H1 (cell line): ENCODE data around the gene RAET1E. TPM values are rescaled to one million over a fixed set of nuclear protein-coding genes. Genes with fewer than 3 reads are reported as not detected.

ENCODE experiments used
- CTCF ChIA-PET: fragments of 300-600 bp; sonication (Branson Sonifier 250); formaldehyde crosslinking; loops from one replicate; lab custom pipeline; 2021; ENCODE audit not compliant: partially characterized antibody; lab: Charles Lee
- POLR2A ChIA-PET: fragments of 300-600 bp; sonication (Branson Sonifier 250); formaldehyde crosslinking; loops from one replicate; lab custom pipeline; 2021; ENCODE audit warnings: inconsistent platforms; ENCODE audit not compliant: partially characterized antibody; lab: Charles Lee
- DNase-seq, 2 experiments: peaks; one replicate each; pipeline versions ENCODE4 v3.0.0 to v3.0.0-alpha.2; 2010 to 2022; ENCODE audit warnings: low spot score in 2 of 2, low read depth in 1 of 2, mixed read lengths in 1 of 2
- FAIRE-seq: peaks from 2 replicates; lab custom pipeline; 2011; peaks lifted over from hg19 to GRCh38; lab: Jason Lieb, UNC
- H2AFZ ChIP-seq: 2 replicates; pipeline ENCODE4 v1.8.1; 2012; ENCODE audit warnings: low read length, inconsistent platforms
- H2AK5ac ChIP-seq: 2 replicates; pipeline ENCODE4 v1.6.1; 2013; ENCODE audit warnings: low read depth, low read length
- H2BK120ac ChIP-seq: replicated peaks from 2 replicates; pipeline ENCODE3; 2013; ENCODE audit warnings: low read depth, low read length, inconsistent platforms
- H2BK12ac ChIP-seq: 2 replicates; pipeline ENCODE4 v1.6.1; 2013; ENCODE audit warnings: low read depth, low read length
- H2BK15ac ChIP-seq: 2 replicates; pipeline ENCODE4 v1.6.1; 2013; ENCODE audit warnings: low read length
- H2BK20ac ChIP-seq: 2 replicates; pipeline ENCODE4 v1.6.1; 2013; ENCODE audit warnings: low read length
- H2BK5ac ChIP-seq: 2 replicates; pipeline ENCODE4 v1.6.1; 2013; ENCODE audit warnings: low read depth, low read length
- H3K14ac ChIP-seq: 2 replicates; pipeline ENCODE4 v1.6.1; 2013; ENCODE audit warnings: inconsistent platforms; ENCODE audit not compliant: insufficient read length
- H3K18ac ChIP-seq: 2 replicates; pipeline ENCODE4 v1.6.1; 2013; ENCODE audit warnings: low read length; ENCODE audit errors: extremely low read depth
- H3K23ac ChIP-seq: 2 replicates; pipeline ENCODE4 v1.6.1; 2013; ENCODE audit warnings: inconsistent platforms; ENCODE audit not compliant: insufficient read length
- H3K23me2 ChIP-seq: 2 replicates; pipeline ENCODE4 v1.6.1; 2013; ENCODE audit warnings: low read depth, low read length
- H3K27ac ChIP-seq: 2 replicates; pipeline ENCODE4 v1.6.1; 2011; ENCODE audit warnings: low read depth, low read length, inconsistent platforms
- H3K27me3 ChIP-seq, 4 experiments: replicated peaks in 1 of 4; 1 replicate in 1 of 4; 2 replicates in 3 of 4; pipeline versions ENCODE4 v1.6.1 to v1.8.1; 2011 to 2013; ENCODE audit warnings: low read length in 3 of 4, mild to moderate bottlenecking in 3 of 4, inconsistent platforms in 2 of 4, mixed read lengths in 2 of 4, moderate library complexity in 1 of 4; ENCODE audit not compliant: control insufficient read depth in 3 of 4, insufficient read depth in 3 of 4; ENCODE audit errors: extremely low read depth in 1 of 4
- H3K36me3 ChIP-seq, 4 experiments: 2 replicates each; pipeline versions ENCODE4 v1.6.1 to v1.8.1; 2011 to 2013; ENCODE audit warnings: mild to moderate bottlenecking in 4 of 4, low read length in 3 of 4, moderate library complexity in 2 of 4, control low read depth in 1 of 4, inconsistent platforms in 1 of 4; ENCODE audit not compliant: insufficient read depth in 4 of 4, control insufficient read depth in 2 of 4
- H3K4ac ChIP-seq: replicated peaks from 2 replicates; pipeline ENCODE3; 2013; ENCODE audit warnings: low read length, low read depth, mixed read lengths, inconsistent platforms; ENCODE audit not compliant: insufficient read length
- H3K4me1 ChIP-seq, 4 experiments: replicated peaks in 1 of 4; 1 replicate in 1 of 4; 2 replicates in 3 of 4; pipeline versions ENCODE4 v1.6.1 to v1.8.1; 2011 to 2013; ENCODE audit warnings: low read length in 3 of 4, inconsistent platforms in 2 of 4, mixed read lengths in 1 of 4; ENCODE audit not compliant: insufficient read depth in 4 of 4, control insufficient read depth in 3 of 4
- H3K4me2 ChIP-seq, 2 experiments: 2 replicates each; pipeline versions ENCODE4 v1.6.1 to v1.8.1; 2011 to 2013; ENCODE audit warnings: low read depth in 2 of 2, low read length in 2 of 2, control low read depth in 1 of 2, inconsistent platforms in 1 of 2, mild to moderate bottlenecking in 1 of 2; ENCODE audit not compliant: insufficient read depth in 1 of 2
- H3K4me3 ChIP-seq, 4 experiments: fragments of 200-600, 300-600 bp in 1 of 4; sonication (generic), shearing (Covaris generic), sonication (Bioruptor Twin) in 1 of 4; 2 replicates each; pipeline versions ENCODE4 v1.5.1 to v1.8.1; 2011 to 2016; ENCODE audit warnings: low read length in 4 of 4, low read depth in 3 of 4, control low read depth in 2 of 4, inconsistent platforms in 2 of 4, mild to moderate bottlenecking in 2 of 4, mixed read lengths in 1 of 4, moderate library complexity in 1 of 4; ENCODE audit not compliant: insufficient read depth in 2 of 4; ENCODE audit errors: extremely low read depth in 1 of 4
- H3K56ac ChIP-seq: replicated peaks from 2 replicates; pipeline ENCODE3; 2013; ENCODE audit warnings: low read depth, mild to moderate bottlenecking, mixed read lengths, low read length, inconsistent platforms; ENCODE audit not compliant: insufficient read length
- H3K79me1 ChIP-seq: 2 replicates; pipeline ENCODE4 v1.6.1; 2013; ENCODE audit warnings: low read depth, low read length, control low read depth
- H3K79me2 ChIP-seq, 2 experiments: 2 replicates each; pipeline versions ENCODE4 v1.6.1 to v1.8.1; 2012 to 2013; ENCODE audit warnings: low read length in 2 of 2, mild to moderate bottlenecking in 2 of 2, inconsistent platforms in 1 of 2; ENCODE audit not compliant: insufficient read depth in 2 of 2, control insufficient read depth in 1 of 2
- H3K9ac ChIP-seq, 4 experiments: replicated peaks in 1 of 4; 1 replicate in 1 of 4; 2 replicates in 3 of 4; pipeline versions ENCODE4 v1.6.1 to v1.8.1; 2011 to 2013; ENCODE audit warnings: low read depth in 3 of 4, low read length in 3 of 4, control low read depth in 2 of 4, mild to moderate bottlenecking in 2 of 4, moderate library complexity in 2 of 4, inconsistent platforms in 1 of 4; ENCODE audit errors: extremely low read depth in 1 of 4
- H3K9me3 ChIP-seq, 2 experiments: 2 replicates each; pipeline versions ENCODE4 v1.6.1 to v1.8.1; 2012 to 2013; ENCODE audit warnings: mild to moderate bottlenecking in 2 of 2, moderate library complexity in 2 of 2, control low read depth in 1 of 2, inconsistent platforms in 1 of 2, low read depth in 1 of 2, low read length in 1 of 2, mixed read lengths in 1 of 2; ENCODE audit not compliant: insufficient read depth in 2 of 2
- H4K20me1 ChIP-seq, 2 experiments: replicated peaks in 1 of 2; 2 replicates each; pipeline versions ENCODE3 to v1.8.1; 2011 to 2013; ENCODE audit warnings: inconsistent platforms in 2 of 2, low read length in 2 of 2, mild to moderate bottlenecking in 1 of 2; ENCODE audit not compliant: insufficient read depth in 2 of 2, control insufficient read depth in 1 of 2
- H4K5ac ChIP-seq: 2 replicates; pipeline ENCODE4 v1.6.1; 2013; ENCODE audit warnings: low read length, low read depth, mixed read lengths, inconsistent platforms; ENCODE audit not compliant: insufficient read length
- H4K8ac ChIP-seq: 2 replicates; pipeline ENCODE4 v1.8.0; 2013; ENCODE audit warnings: mild to moderate bottlenecking, moderate library complexity, low read length, inconsistent platforms; ENCODE audit not compliant: insufficient read depth; ENCODE audit errors: extremely low read depth
- H4K91ac ChIP-seq: replicated peaks from 2 replicates; pipeline ENCODE3; 2013; ENCODE audit warnings: low read length, mixed read lengths, inconsistent platforms; ENCODE audit not compliant: insufficient read length
- ASH2L ChIP-seq: fragments of 200-600, 300-600 bp; sonication (generic); IDR thresholded peaks from one replicate; pipeline ENCODE4 v1.7.1; 2017; ENCODE audit warnings: low read length
- BCL11A ChIP-seq, 2 experiments: IDR thresholded peaks; one replicate each; pipeline ENCODE4 v1.6.1; 2011; ENCODE audit warnings: low read depth in 2 of 2, low read length in 2 of 2, mild to moderate bottlenecking in 2 of 2
- BRCA1 ChIP-seq: IDR thresholded peaks from 2 replicates; pipeline ENCODE4 v1.6.1; 2012; ENCODE audit warnings: low read depth, low read length, improper control_type of control experiment
- CHD1 ChIP-seq: IDR thresholded peaks from 2 replicates; pipeline ENCODE4 v1.6.1; 2012; ENCODE audit warnings: low read depth, low read length, improper control_type of control experiment
- CHD2 ChIP-seq: IDR thresholded peaks from 2 replicates; pipeline ENCODE4 v1.6.1; 2012; ENCODE audit warnings: low read length, improper control_type of control experiment
- EP300 ChIP-seq, 2 experiments: IDR thresholded peaks; 1 replicate in 1 of 2; 2 replicates in 1 of 2; pipeline ENCODE4 v1.6.1; 2011 to 2012; ENCODE audit warnings: low read depth in 2 of 2, low read length in 2 of 2, mild to moderate bottlenecking in 2 of 2, borderline replicate concordance in 1 of 2, inconsistent platforms in 1 of 2, moderate library complexity in 1 of 2
- KDM4A ChIP-seq: IDR thresholded peaks from one replicate; pipeline ENCODE4 v1.7.1; 2012; ENCODE audit warnings: low read depth, mild to moderate bottlenecking, moderate library complexity, low read length, inconsistent platforms; ENCODE audit not compliant: severe bottlenecking
- KDM5A ChIP-seq: fragments of 200-600 bp; IDR thresholded peaks from 2 replicates; pipeline ENCODE4 v1.7.1; 2012; ENCODE audit warnings: mild to moderate bottlenecking, low read length, inconsistent platforms, mixed read lengths
- POLR2A ChIP-seq, 2 experiments: IDR thresholded peaks; 1 replicate in 1 of 2; 2 replicates in 1 of 2; pipeline ENCODE4 v1.6.1; 2011; ENCODE audit warnings: low read depth in 2 of 2, low read length in 2 of 2, mild to moderate bottlenecking in 2 of 2; ENCODE audit errors: control extremely low read depth in 1 of 2
- RAD21 ChIP-seq, 2 experiments: IDR thresholded peaks in 1 of 2; conservative IDR thresholded peaks in 1 of 2; 2 replicates each; pipeline ENCODE4 v1.6.1; 2011; ENCODE audit warnings: low read depth in 2 of 2, low read length in 2 of 2, improper control_type of control experiment in 1 of 2, inconsistent platforms in 1 of 2, mild to moderate bottlenecking in 1 of 2, moderate library complexity in 1 of 2
- RFX5 ChIP-seq: IDR thresholded peaks from 2 replicates; pipeline ENCODE4 v1.6.1; 2011; ENCODE audit warnings: low read depth, low read length, improper control_type of control experiment, borderline replicate concordance
- RXRA ChIP-seq: IDR thresholded peaks from 2 replicates; pipeline ENCODE4 v1.6.1; 2011; ENCODE audit warnings: low read depth, mild to moderate bottlenecking, low read length, moderate library complexity; ENCODE audit not compliant: insufficient read depth
- SUZ12 ChIP-seq: fragments of 200-600 bp; sonication (generic); IDR thresholded peaks from 2 replicates; pipeline ENCODE4 v1.6.1; 2012; ENCODE audit warnings: mild to moderate bottlenecking, inconsistent platforms, low read length, moderate library complexity, mixed read lengths
- TAF7 ChIP-seq: optimal IDR thresholded peaks from 2 replicates; pipeline ENCODE3; 2011; ENCODE audit warnings: low read depth, mild to moderate bottlenecking, inconsistent platforms, low read length, moderate library complexity, borderline replicate concordance
- TCF12 ChIP-seq: IDR thresholded peaks from 2 replicates; pipeline ENCODE4 v1.6.1; 2011; ENCODE audit warnings: low read depth, mild to moderate bottlenecking, low read length
- WGBS, 2 experiments: shearing (Covaris generic) in 1 of 2; methylation state at CpG; one replicate each; pipeline versions ENCODE4 v1.1.6 to v1.1.7; 2013 to 2015; ENCODE audit warnings: low lambda C conversion rate in 2 of 2, mixed read lengths in 2 of 2, inconsistent platforms in 1 of 2, low coverage in 1 of 2, missing lambda C conversion rate in 1 of 2; ENCODE audit not compliant: insufficient replicate concordance in 2 of 2, insufficient coverage in 1 of 2, insufficient read length in 1 of 2; ENCODE audit errors: extremely low coverage in 1 of 2, missing lambda C conversion rate in 1 of 2; 5-methylcytosine and 5-hydroxymethylcytosine counted together
- polyA plus RNA-seq, 7 experiments: library from polyadenylated mRNA; depleted of rRNA in 3 of 7; stranded (reverse) in 5 of 7; unstranded in 2 of 7; fragments of >200 nt in 5 of 7; fragments of 200-250 nt in 2 of 7; gene quantifications; 1 replicate in 5 of 7; 2 replicates in 1 of 7; 4 replicates in 1 of 7; pipeline versions ENCODE4 v1.2.1 to v1.2.3, GENCODE V29; 2011 to 2013; ENCODE audit warnings: missing spikeins in 2 of 7, mixed read lengths in 2 of 7
- total RNA-seq: library from RNA; stranded (reverse); fragmentation: NEBNext Ultra II Directional; extraction: Animal tissue kit (Norgen Biotek cat#: 25700); gene quantifications from 2 replicates; pipeline ENCODE4 v1.2.1, GENCODE V29; 2021

Gene RAET1E
- total and polyA plus RNA-seq, 2 of the 8 experiments (the other 6 are each of a cell fraction or from before 2014, with no cell fraction given): not detected

DNA sequence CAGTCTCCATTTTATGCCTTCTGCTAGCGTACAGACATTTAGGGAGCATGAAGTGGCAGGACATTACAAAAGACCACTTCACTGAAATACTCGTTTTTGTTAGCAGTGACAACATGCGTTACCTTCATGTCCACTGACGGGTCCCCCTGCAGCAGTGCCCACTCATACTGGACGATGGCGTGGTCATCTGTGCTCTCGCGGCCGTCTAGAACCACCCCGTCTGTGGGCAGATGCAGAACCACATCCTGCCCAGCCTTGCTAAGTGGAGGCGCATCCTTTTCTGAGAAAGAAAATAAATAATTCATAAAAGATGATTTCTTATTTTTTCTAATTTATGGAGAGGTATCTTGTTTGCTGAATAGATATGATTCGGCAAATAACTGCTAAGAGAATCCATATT is 45.0 kb downstream of the RAET1E start:
- H4K91ac ChIP-seq: no peak overlapping the region
- 92% methylated on average over 12 of the region's 12 CpGs; no CpG with 5 or more reads in 1 of the 2 experiments for WGBS, 2 experiments
- no peak overlapping the region for H2BK5ac ChIP-seq
- no peak overlapping the region for H3K9ac ChIP-seq
- FAIRE-seq (no peak), DNase-seq (no peak)
- H3K79me2 ChIP-seq: no peaks in the 10 kb centered on the region
- H3K27ac ChIP-seq: no peak overlapping the region
- no peaks in the 10 kb centered on the region for H3K9me3 ChIP-seq
- H3K23ac ChIP-seq: no peak overlapping the region
- H3K4me1 ChIP-seq: peaks cover 0 to 7% (median 0%) of the 10 kb centered on the region in 4 experiments; a peak in 4 of 7 replicates
- no peaks in the 10 kb centered on the region for H4K20me1 ChIP-seq
- H3K14ac ChIP-seq: no peak overlapping the region
- POLR2A ChIA-PET: no interaction called here
- H2BK12ac ChIP-seq: no peak overlapping the region
- H3K79me1 ChIP-seq: no peaks in the 10 kb centered on the region
- H3K27me3 ChIP-seq: no peaks in the 10 kb centered on the region
- no peak overlapping the region for H2BK120ac ChIP-seq
- H4K5ac ChIP-seq: no peak overlapping the region
- H3K36me3 ChIP-seq: no peaks in the 10 kb centered on the region
- CTCF ChIA-PET: interaction anchor here (0.8 to 6.2 kb wide), 3 partner anchors 9 to 26 kb away, joined by 3 to 34 read pairs (median 4); no protein-coding TSS in a partner anchor
- no peak overlapping the region for H3K4ac ChIP-seq
- H4K8ac ChIP-seq: no peak overlapping the region
- H2BK20ac ChIP-seq: no peak overlapping the region
- H3K18ac ChIP-seq: no peak overlapping the region
- no peak overlapping the region for H2BK15ac ChIP-seq
- H3K4me2 ChIP-seq: no peak overlapping the region
- TF ChIP-seq SUZ12 (no peak), BRCA1 (no peak), RXRA (no peak), TCF12 (no peak), CHD2 (no peak), POLR2A (IDR thresholded peaks at IDR 0.05; ENCODE audit: control extremely low read depth in 1 of 2, low read depth in 2 of 2, low read length in 2 of 2) (no peak), EP300 (IDR thresholded peaks at IDR 0.05; ENCODE audit: borderline replicate concordance in 1 of 2, low read depth in 2 of 2, low read length in 2 of 2) (no peak), RFX5 (no peak), RAD21 (IDR thresholded peaks at IDR 0.05 in 1 of 2, conservative IDR thresholded peaks at IDR 0.05 in 1 of 2; ENCODE audit: low read depth in 2 of 2, low read length in 2 of 2) (no peak), KDM4A (no peak), CHD1 (no peak), TAF7 (no peak), ASH2L (no peak), KDM5A (no peak), BCL11A (IDR thresholded peaks at IDR 0.05; ENCODE audit: low read depth in 2 of 2, low read length in 2 of 2) (no peak)
- no peaks in the 10 kb centered on the region for H3K23me2 ChIP-seq
- H3K56ac ChIP-seq: no peak overlapping the region
- H2AK5ac ChIP-seq: no peak overlapping the region
- no peak overlapping the region for H3K4me3 ChIP-seq
- H2AFZ ChIP-seq: no peak overlapping the region
